ENCODE data around the gene HDAC4.

DNA sequence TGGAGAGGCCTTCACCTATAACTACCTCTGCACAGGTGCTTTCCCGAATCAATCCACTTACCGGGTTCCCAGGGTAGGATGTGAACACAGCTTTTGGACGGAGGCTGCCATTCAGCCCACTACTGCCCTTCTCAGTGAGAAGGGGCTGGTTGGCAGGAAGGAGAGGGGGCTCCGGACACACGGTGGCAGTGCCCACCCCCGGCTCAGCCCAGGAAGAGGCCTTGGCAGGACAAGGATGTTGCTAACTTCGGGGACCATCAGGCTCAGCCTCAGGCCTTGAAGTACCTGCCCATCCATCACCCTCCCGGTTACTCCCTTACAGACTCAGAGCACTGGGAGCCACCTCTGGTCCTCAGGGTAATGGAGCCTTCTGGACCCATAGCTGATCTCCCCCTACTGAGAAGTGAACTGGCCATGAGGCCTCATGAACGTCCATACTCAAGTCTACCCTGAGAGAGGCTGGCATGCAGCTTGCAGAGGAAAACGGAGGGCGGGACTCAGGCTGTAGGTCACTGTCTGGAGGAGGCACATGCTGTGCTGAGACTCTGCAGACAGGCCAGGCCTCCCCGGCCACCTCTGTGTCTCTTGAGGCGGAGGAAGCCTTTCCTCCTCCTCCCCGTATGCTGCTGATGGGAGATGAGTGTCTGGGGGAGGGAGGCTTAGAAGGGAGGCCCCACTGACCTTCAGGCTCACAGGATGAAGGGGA, 361.9 kb downstream of the HDAC4 start:
- no peak for TF ChIP-seq CTCF (IDR thresholded peaks at IDR 0.05; ENCODE audit: low read depth, low read length, missing input control)
- no peak for TF ChIP-seq JUND (IDR thresholded peaks at IDR 0.05)
- no peak for TF ChIP-seq RAD21 (IDR thresholded peaks at IDR 0.05)
